ENCODE data around the gene TNFSF18. TPM values are rescaled to one million over a fixed set of nuclear protein-coding genes. Genes with fewer than 3 reads are reported as not detected.

TNFSF18 gene
- total and polyA plus RNA-seq, 10 of the 15 experiments (the other 5 are each of a cell fraction or from before 2014, with no cell fraction given) = not detected

GRCh38 chr1:173014160-173014559 is 36.6 kb downstream of the TNFSF18 start:
- Histone ChIP-seq H3K9me3 (replicated peaks; ENCODE audit: control insufficient read depth, insufficient read depth, low read length) (no peaks in the 10 kb centered on the region), H3K27me3 (replicated peaks in 1 of 2; ENCODE audit: control insufficient read depth in 2 of 2, insufficient read depth in 2 of 2, low read length in 1 of 2) (peaks cover 0 to 6% of the 10 kb centered on the region in 2 experiments; a peak in 1 of 4 replicates), H2AFZ (ENCODE audit: control insufficient read depth, low read depth, low read length) (no peak overlapping the region), H4K20me1 (ENCODE audit: control insufficient read depth, insufficient read depth) (no peaks in the 10 kb centered on the region), H3K79me2 (ENCODE audit: control insufficient read depth, insufficient read depth, low read length) (no peaks in the 10 kb centered on the region), H3K4me2 (ENCODE audit: control insufficient read depth, insufficient read depth) (no peak overlapping the region), H3K4me3 (no peak overlapping the region), H3K36me3 (ENCODE audit: control insufficient read depth in 2 of 2, insufficient read depth in 2 of 2, low read length in 1 of 2) (no peaks in the 10 kb centered on the region), H3K9ac (ENCODE audit: control insufficient read depth, insufficient read depth, low read length) (no peak overlapping the region), H3K4me1 (ENCODE audit: control insufficient read depth, insufficient read depth, low read length) (peaks cover 5% of the 10 kb centered on the region; the same call in 1 of the 2 replicates), H3K27ac (ENCODE audit: control insufficient read depth, insufficient read depth) (no peak overlapping the region)
- POLR2A ChIA-PET = no interaction called here
- TF ChIP-seq MTA2 (IDR thresholded peaks at IDR 0.05; ENCODE audit: low read depth) (no peak), POLR2AphosphoS2 (IDR thresholded peaks at IDR 0.05; ENCODE audit: low read depth, low read length) (no peak), RELA (IDR thresholded peaks at IDR 0.05; ENCODE audit: borderline replicate concordance, partially characterized antibody) (no peak), RBBP5 (conservative IDR thresholded peaks at IDR 0.05) (no peak), BCLAF1 (IDR thresholded peaks at IDR 0.05) (no peak), CEBPB (IDR thresholded peaks at IDR 0.05; ENCODE audit: borderline replicate concordance in 1 of 2, low read depth in 2 of 2, low read length in 2 of 2) (no peak), USF2 (IDR thresholded peaks at IDR 0.05; ENCODE audit: borderline replicate concordance, low read depth, low read length) (no peak), CHD1 (IDR thresholded peaks at IDR 0.05; ENCODE audit: low read depth, low read length) (no peak), ZNF622 (IDR thresholded peaks at IDR 0.05) (no peak), SPI1 (IDR thresholded peaks at IDR 0.05; ENCODE audit: borderline replicate concordance, insufficient read depth, low read depth, low read length) (no peak), SIX5 (IDR thresholded peaks at IDR 0.05; ENCODE audit: low read depth, low read length, severe bottlenecking) (no peak), PML (IDR thresholded peaks at IDR 0.05; ENCODE audit: low read length) (no peak), ASH2L (IDR thresholded peaks at IDR 0.05; ENCODE audit: borderline replicate concordance, low read depth) (no peak), JUND (IDR thresholded peaks at IDR 0.05; ENCODE audit: low read depth, low read length) (no peak), TBL1XR1 (IDR thresholded peaks at IDR 0.05; ENCODE audit: low read depth, low read length) (no peak), NRF1 (conservative IDR thresholded peaks at IDR 0.05; ENCODE audit: low read depth, low read length) (no peak), ZNF592 (IDR thresholded peaks at IDR 0.05) (no peak)
- SMC1A ChIA-PET (ENCODE audit: uncharacterized antibody, unreplicated experiment) = no interaction called here
- RAD21 ChIA-PET (ENCODE audit: unreplicated experiment) = no interaction called here
- DNase-seq (ENCODE audit: low read depth, low spot score) = no peak
- intact Hi-C loops (cut with micrococcal nuclease; ENCODE audit: unreplicated experiment) (no loop called here), in situ Hi-C loops (cut with MboI) (no loop called here)
- no TSS peak for BruUV-seq (replicated peaks)
- CTCF ChIA-PET = no interaction called here
- 90% methylated on average over 1 of the region's 1 CpG for WGBS (ENCODE audit: insufficient coverage, insufficient replicate concordance, low lambda C conversion rate, missing lambda C conversion rate)
- ATAC-seq = no peak
- FAIRE-seq = no peak

Measured in GM12878 (cell line).